GM19328 (cell line): ENCODE results near the gene CTSE.
"Not testable (repeated sequence)": the region's sequence is repeated elsewhere in the genome, so short reads cannot be mapped to it uniquely, and the experiment has no call there.

Experiments used
- ATAC-seq: cut with Tn5 transposase; IDR thresholded peaks from one replicate; pipeline ENCODE4 v1.9.1; 2021; ENCODE audit warnings: mild to moderate bottlenecking, moderate library complexity; ENCODE audit not compliant: unreplicated experiment

The CTSE gene

GRCh38 chr1:206020393-206021007 lies 3.2 kb downstream of the CTSE start:
- no peak for ATAC-seq

GRCh38 chr1:206015071-206015470 lies 8.6 kb downstream of the CTSE start:
- ATAC-seq = no peak

- no peak for ATAC-seq
These were observed 9.1 kb downstream of the CTSE start for GRCh38 chr1:206014601-206015000.

GRCh38 chr1:206013026-206013795 lies 10.5 kb downstream of the CTSE start:
- ATAC-seq = no peak

GRCh38 chr1:206012086-206012859 lies 11.4 kb downstream of the CTSE start:
- peak; percentile 92 for ATAC-seq

- ATAC-seq = no peak
These were observed 12.6 kb downstream of the CTSE start for GRCh38 chr1:206011057-206011456.

- no peak for ATAC-seq
These were observed 13.6 kb downstream of the CTSE start for GRCh38 chr1:206010060-206010459.

- no peak for ATAC-seq
These were observed 16.7 kb downstream of the CTSE start for GRCh38 chr1:206006946-206007345.

- ATAC-seq = no peak
These were observed 17.9 kb downstream of the CTSE start for GRCh38 chr1:206005778-206006180.

- ATAC-seq = no peak
These were observed 18.5 kb downstream of the CTSE start for GRCh38 chr1:206005234-206005633.

GRCh38 chr1:206004826-206005225 lies 18.9 kb downstream of the CTSE start:
- ATAC-seq = no peak

GRCh38 chr1:206003854-206004800 lies 19.6 kb downstream of the CTSE start:
- ATAC-seq = no peak

GRCh38 chr1:206002871-206003801 lies 20.6 kb downstream of the CTSE start, which contains the start of gene RAB7B:
RAB7B (minus strand) TSS chr1:206003395; CDS start chr1:205994135, 9,260 bp downstream.
- ATAC-seq = no peak

- ATAC-seq = no peak
These were observed 21.5 kb downstream of the CTSE start for GRCh38 chr1:206002160-206002559.

GRCh38 chr1:206001476-206001888 lies 22.2 kb downstream of the CTSE start:
- no peak for ATAC-seq

- no peak for ATAC-seq
These were observed 22.9 kb downstream of the CTSE start for GRCh38 chr1:206000641-206001339.

GRCh38 chr1:205998457-205999241 lies 25.0 kb downstream of the CTSE start:
- ATAC-seq = no peak

GRCh38 chr1:205996641-205997040 lies 27.1 kb downstream of the CTSE start:
- not testable (repeated sequence) for ATAC-seq
